HG03108 (cell line): ENCODE results near the gene USH1C.

Experiments used
- ATAC-seq: cut with Tn5 transposase; IDR thresholded peaks from one replicate; pipeline ENCODE4 v1.9.1; 2021; ENCODE audit warnings: moderate library complexity; ENCODE audit not compliant: unreplicated experiment

USH1C gene

DNA sequence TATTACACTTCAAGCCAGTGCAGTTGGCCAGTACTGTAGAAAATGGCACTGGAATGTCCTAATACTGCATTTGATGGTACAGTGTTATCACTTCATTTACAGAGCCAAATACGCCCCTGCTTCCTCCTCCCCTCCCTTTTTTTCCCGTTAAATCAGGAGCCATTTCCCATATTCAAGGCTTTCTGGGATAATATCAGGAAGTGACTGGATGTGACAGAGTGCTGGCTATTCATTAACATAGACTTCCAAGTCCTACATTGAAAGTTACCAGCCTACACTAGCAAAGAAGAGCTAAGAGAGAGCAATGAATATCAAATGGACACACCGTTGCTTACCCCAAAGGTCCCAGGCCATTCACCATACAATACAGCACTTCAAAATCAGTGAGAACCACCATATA is 35.4 kb downstream of the USH1C start:
- no peak for ATAC-seq

DNA sequence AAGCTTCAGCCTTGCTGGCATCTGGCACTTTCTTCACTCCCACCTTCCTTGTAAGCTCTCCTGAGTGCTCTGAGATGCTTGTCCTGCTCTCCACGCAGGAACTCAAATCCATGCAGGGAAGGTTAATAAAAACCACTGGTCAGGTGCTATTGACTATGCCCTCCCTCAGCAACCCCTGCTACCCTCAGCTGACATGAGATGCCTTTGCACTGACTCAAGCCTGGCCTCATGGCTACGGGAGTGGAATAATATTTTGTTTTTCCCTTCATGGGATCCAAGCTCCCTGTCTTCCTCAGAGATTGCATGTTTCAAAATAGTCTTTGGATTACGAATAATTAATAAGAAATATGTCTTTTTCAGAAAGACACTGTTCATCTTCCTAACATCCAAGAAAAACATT is 35.9 kb downstream of the USH1C start:
- ATAC-seq = no peak

DNA sequence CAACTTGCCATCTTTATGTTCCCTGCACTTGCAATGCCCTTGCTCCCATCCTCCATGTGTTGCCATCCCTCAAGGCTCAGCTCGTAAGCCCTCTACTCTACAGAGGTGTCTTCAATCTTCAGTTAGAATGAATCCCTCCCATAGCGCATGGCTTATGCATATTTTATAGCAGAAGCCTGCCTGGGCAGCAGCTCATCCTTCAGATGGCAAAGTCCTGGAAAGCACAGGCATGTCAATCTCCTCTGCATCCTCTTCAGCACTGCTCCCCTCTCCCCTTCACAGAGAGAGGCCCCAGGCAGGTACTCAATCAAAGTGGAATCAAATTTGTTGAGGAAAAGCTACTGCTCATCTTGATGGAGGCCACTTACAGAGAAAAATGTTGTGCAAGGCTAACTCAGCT is 36.4 kb downstream of the USH1C start:
- no peak for ATAC-seq

DNA sequence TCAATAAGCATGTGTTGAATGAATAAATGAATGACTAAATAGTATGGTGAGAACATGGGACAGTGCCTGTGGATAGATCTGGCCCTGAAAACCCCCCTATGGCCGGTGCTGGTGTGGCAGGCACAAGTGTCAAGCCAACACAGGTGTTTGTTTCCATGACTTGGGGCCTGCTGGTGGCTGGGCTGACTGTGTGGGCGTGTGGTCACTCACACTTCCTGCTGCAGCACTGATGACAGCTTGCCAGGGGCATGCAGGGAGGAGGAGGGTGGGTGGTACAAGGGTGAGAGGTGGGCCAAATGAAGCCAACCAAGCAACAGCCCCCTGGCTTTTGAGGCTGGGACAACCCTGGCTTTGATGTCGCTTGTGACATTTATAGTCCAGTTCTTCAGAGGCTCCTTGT is 37.3 kb downstream of the USH1C start:
- ATAC-seq = no peak

DNA sequence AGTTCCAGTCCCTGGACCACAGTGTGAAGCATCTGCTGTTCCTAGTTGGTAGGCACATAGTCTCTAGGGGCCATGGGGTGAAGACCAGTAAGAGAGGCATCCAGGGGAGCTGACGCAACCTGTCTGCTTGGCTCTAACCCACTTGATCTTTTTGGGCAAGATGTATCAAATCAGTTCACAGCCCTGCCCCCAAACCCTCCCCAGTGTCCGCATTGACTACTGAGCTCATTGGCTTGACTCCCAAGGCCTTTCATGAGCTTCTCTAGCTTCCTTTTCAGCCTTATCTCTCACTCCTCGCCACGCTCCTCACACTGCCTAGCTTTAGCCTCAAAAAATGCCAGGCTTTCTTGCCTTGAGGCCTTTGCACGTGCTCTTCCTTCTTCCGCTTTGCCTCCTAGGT is 37.9 kb downstream of the USH1C start:
- no peak for ATAC-seq

DNA sequence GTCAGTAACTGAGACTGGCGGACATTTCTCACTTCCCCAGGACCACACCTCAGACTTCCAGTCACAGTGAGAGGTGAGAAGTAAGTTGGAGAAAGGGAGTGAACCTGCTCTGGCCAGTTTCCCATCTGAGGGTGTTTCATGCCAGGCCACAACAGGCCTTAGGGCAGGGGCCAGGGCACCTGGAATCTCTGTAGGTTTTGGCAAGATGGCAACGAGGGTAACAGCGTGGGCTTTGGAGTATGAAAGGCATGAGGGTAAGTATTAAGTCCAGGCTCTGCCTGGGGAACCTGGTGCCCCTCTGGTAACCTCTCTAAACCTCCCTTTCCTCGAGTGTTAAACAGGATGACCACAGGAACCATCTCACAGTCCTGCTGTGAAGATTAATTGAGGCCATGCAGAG is 39.1 kb downstream of the USH1C start:
- ATAC-seq = no peak

DNA sequence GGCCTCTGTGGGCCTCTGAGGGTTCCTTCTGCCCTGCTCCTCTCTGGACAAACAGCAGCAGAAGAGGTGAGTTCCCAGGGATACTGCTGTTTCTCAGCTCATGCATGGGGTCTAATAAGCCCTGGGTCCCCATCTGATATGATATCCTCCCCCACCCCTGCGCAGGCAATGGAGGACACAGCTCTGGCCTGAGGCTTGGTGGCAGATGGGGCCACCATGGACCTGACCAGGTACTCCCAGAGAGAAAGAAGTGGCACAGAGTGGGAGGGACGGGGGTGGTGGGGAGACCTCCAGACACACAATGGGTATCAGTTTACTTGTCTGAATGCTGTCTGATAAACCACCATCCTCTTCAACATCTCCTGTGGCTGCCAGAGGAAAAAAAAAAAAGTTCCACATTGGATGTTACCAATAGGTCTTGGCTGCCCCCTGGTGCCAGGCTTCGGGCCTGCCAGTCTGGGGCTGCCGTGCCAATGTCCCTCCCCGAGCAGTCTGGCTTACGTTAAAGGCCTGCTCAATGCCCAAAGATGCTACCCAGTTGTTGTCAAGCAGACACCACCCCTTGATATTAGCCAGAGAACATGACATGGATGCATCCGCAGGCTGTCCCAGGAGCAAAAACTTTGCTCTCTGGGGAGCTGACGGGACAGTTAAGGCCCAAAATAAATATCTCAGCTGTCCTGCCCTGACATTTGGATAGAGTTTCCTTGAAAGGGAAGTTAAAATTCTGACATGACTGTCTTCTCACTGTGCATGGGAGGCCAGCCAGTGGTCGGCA is 39.7 kb downstream of the USH1C start:
- no peak for ATAC-seq

DNA sequence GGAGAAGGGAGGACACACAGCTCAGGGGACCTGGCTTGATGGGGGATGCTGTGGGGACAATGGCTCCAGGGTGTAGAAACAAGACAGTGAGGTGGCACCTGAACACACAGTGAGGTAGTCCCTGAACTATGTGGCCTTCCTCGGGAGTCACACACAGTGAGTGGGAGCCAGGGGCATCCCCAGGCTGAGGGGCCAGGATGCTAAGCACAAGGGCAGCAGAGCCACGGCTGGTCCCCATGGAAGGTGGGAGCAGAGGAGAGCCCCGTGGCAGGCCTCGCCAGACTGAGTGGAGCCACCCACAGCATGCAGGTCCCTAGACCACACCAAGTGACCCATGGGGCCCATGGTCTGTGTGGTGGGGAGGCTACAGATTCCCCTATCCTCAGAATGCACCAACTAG is 41.6 kb downstream of the USH1C start:
- no peak for ATAC-seq

DNA sequence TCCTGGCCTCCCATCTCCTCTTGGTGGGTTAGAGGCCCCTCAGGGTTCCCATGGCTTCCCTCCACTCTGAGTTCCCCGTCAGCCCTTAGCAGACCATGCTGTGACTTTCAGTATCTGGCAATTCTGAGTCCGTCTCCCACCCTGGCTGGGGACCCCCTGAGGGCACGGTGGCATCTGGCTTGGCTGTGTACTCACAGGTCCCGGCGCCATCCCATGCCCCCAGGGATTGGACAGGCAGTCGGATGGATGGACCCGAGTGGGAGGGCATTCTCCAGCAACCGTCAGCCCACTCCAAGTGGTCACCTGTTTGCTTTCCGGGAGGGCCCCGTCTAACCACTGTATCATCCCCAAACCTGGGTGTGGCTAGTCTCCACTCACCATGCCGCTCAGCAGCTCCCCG is 43.5 kb downstream of the USH1C start:
- ATAC-seq = no peak

DNA sequence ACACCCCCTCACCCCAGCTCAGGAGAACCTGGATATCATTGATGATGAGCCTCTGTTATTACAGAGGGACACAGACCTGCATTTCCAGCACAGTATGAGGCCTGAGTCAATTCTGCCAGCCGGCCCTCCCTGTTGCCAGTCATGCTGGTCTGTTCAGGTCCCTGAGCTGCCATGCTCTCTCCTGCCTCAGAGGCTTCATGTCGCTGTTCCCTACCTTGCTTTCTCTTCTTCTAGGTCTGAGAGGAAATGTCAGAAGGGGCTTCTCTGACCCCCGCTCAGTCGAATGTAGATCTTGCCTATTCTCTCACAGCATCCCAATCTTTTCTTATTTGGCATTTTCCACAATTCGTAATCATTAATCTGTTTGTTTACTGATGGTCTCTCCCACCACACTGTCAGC is 45.7 kb downstream of the USH1C start:
- no peak for ATAC-seq

DNA sequence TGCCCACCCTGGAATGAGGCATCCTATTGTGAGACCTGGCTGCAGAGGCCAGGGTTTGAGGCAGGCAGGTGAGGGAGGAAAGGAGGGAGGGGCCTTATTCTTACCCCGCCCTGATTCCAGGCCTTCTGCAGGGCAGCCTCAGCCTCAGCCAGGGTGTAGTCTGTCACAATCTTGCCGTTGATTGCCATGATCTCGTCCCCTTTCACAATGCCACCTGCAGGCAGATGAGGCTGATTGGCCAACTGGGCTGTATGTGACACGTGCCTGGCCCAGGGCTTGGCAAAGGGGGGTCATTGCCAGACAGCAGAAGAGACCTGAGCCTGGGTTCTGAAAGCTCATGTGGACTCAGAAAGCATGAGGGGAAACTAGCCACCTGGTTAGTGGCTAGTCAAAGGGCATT is 46.2 kb downstream of the USH1C start:
- no peak for ATAC-seq

DNA sequence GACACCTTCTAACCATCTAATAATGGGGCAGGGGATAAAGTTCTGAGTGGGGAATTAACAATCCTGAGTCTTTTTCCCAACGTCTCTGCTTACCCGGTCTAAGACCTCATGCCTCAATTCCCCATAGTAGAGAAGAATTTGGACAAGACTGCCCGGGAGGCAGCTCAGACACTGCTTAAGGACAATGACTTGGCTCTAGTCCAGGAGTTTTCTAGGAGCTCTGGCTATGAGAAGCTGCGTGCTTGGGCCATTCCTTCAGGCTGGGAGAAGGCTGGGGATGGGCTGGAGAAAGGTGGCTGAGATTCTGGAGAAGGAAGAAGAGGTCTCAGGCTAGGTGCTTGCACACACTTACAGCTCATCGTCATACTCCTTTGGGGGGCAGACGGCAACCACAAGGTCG is 47.8 kb downstream of the USH1C start:
- ATAC-seq = no peak

DNA sequence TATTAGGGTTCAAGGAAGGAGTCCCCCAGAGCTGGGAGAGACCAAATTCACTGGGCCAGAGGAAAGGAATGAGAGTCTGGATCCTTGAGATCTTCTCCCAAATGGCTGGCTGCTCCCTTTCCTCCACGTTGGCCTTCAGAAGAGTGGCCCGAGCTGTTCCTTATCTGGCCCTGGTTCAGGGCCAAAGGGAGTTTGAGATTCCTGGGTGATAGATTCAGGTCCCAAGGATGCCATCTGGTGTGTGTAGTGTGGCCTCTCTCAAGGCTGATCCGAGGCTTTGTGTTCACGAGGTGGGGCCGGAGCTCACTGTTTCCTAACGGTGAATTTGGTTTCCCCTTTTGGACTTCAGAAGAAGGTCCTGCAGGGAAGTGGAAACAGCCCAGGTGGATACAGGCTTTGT is 50.2 kb downstream of the USH1C start:
- ATAC-seq = no peak

DNA sequence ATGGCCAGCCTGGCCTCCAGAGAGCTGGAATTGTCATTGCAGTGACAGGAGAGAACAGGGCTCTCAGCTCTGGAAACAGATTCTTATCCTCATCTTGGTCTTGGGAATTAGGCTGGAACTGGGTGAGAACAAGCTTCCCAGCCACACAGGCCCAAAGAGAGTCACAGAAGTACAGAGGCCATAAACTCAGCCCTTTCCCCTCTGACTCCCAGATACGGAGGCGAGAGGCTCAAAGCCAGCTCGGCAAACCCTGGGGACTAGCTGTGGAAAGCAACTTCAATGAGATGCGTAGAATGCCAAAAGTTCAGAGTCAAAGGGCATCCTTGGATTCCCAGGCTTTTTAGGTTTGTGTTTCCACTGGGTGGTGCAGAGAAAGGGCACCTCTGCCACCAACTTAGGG is 53.3 kb downstream of the USH1C start:
- no peak for ATAC-seq

DNA sequence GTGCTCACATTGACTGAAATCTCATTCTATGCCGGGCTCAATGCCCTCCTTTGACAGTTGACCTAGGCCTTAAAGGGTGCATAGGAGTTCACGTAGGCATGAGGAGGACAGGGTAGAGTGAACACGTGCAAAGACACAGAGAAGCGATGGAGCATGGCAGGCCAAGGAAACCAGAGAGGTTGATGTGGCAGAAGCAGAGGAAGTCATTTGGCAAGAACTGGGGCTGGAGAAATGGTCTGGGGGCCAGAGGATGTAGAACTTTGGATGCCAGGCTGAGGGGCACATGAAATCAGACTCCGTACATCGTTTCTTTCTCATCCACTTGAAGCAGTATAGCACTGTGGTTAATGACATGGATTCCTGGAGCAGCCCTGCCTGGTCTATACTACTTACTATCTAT is 54.0 kb downstream of the USH1C start:
- no peak for ATAC-seq

DNA sequence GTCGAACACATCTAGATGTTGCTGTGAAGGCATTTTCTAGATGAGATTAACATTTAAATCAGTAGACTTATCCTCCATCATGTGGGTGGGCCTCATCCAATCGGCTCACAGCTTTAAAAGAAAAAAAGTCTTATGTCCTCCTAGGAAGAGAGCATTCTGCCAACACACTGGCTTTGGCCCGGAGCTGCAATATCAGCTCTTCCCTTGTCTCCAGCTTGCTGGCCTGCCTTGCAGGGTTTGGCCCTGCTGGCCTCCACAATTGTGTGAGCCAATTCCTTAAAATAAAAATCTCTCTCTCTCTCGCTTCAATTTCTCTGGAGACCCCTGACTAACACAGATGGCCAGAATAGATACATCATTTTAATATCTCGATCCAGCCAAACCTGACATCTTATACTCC is 54.5 kb downstream of the USH1C start:
- ATAC-seq = no peak

DNA sequence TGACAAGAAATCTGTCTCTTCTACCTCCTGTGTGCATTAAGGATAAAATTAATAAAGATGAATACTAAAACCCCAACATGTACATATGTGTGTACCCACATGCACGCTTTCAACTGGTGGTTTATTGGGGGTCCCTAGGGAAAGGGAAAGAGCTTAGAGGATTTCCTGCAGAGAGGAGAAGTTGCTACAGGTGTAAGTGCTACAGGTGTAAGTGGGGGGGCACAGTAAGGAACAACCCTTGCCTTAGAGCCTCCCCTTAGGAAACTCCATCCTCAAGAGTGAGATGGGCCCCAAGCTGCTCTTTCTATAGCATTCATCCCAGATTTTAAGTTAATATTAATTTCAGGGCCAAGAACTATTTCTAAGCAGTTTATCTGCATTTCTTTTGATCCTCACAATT is 55.7 kb downstream of the USH1C start:
- no peak for ATAC-seq

DNA sequence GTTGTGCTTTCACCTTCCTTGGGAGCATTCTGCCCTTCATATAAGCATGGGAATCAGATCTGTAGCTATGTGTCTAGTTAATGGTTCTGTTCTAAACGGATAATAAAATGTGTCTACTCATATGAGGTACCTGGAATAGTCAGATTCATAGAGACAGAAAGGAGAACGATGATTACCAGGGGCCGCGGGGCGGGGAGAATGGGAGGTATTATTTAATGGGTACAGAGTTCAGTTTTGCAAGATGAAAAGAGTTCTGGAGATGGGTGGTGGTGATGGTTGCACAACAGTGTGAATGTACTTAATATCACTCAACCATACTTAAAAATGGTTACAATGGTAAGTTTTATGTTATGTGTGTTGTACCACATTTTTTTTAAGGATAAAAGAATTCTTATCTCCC is 57.6 kb downstream of the USH1C start:
- ATAC-seq = no peak

DNA sequence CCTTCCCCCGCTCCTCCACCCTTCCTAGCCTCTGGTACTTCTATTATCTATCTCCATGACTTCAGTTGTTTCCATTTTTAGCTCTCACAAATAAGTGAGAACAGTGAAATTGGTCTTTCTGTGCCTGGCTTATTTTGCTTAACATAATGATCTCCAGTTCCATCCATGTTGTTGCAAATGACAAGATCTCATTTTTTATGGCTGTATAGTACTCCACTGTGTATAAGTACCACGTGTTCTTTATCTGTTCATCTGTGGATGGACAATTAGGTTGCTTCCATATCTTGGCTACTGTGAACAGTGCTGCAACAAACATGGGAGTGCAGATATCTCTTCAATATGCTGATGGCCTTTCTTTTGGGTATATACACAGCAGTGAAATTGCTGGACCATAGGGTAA is 60.7 kb downstream of the USH1C start:
- no peak for ATAC-seq

DNA sequence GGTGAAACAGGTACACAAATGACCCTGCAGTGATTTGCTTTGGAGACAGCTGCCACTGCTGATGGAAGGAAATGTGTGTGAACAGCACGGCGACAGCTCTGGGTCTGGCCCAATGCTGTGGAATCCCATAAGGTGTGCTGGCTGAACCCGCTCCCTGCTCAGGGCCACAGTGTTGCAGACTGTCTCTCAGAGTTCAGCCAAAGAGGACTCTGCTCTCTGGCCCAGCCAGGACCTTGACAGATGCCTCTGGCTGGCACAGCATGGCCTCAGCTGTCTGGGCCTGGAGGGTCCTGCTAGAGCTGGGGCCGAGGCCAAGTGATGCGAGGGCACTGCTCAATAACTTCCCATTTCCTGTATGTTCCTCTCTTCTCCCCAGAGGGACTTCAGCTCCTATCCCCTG is 62.3 kb downstream of the USH1C start:
- no peak for ATAC-seq

DNA sequence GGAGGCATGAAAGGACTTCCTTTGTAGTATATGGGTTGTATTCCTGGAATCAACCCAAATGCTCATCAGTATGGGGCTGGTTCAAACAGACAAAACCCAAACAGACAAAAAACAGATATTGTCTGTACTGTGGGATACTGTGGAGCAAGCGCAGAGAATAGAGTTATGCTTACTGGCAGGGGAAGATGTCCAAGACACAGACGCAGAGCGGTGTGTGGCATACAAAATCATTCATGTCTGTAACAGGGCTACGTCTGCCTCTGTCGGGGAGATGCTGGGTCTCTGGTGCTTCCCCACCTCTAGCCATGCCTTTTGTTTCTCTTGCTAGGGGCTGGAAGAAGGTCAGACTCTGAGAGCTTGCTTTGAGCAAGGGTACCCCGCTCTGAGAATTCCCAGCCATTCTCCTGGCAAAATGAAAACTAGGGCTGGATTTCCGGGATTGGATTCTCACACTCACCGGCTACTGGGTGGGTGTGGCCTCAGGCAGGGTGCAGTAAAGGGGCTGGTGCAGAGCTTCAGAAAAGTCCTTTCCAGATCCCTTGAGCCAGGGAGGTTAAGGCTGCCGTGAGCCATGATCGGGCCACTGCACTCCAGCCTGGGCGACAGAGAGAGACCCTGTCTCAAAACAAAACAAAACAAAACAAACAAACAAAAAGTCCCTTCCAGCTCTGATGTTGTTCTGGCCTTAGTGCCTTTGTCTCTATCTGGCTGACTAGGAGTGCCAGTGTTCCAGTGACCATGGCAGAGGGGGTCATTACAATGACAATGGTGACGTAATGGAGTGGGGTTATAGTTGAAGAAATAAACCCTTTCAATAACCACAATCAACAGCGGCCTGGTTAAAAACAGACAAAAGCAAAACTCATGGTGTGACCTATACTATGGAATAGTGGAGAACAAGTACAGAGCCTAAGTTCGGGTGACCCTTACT is 64.7 kb downstream of the USH1C start:
- ATAC-seq = no peak

DNA sequence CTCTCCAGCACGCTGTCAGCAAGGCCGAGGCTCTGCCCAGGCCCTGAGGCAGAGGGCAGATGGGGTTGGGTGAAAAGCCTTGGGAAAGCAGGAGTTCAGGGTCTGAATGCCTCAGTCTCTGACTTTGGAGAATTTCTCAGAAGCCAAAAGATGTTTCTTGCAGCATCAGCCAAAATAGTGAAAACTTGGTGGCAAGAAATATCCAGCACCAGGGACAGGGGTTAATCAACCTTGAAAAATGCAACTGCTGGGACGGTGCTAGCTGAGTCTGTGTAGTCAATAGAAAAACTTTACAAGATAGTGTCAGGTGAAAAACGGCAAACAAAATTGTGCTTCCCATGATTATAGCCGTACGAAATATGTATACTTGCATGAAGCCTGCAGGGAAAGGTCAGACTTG is 66.1 kb downstream of the USH1C start:
- no peak for ATAC-seq
